Measurements from ENCODE around the gene ZNF546. TPM values are rescaled to one million over a fixed set of nuclear protein-coding genes. Genes with fewer than 3 reads are reported as not detected.
A peak's percentile ranks its signal among the peaks of the same experiment; 100 is the strongest.
"Not testable (repeated sequence)": the region's sequence is repeated elsewhere in the genome, so short reads cannot be mapped to it uniquely, and the experiment has no call there.

ZNF546 gene
- total RNA-seq, 1 experiment from 2014 or later: 5.2 TPM

DNA sequence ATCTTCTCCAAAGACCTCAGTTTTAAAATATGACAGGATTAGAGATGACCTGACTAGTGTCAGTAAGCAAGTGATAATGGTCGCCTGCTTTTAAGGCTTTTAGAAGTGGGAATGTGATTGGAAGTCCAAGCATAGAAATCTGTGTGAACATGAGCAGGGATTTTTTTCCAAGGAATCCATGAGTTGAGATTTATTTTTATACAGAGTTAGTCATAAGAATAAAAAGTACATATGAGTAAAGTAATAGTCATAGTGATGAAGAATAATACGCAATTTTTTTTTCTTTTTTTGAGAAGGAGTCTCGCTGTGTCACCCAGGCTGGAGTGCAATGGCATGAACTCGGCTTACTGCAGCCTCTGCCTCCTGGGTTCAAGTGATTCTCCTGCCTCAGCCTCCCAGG is 1.6 kb downstream of the ZNF546 start:
- Histone ChIP-seq H3K27ac (no peak overlapping the region), H3K4me1 (peaks cover 9% of the 10 kb centered on the region; the same call in 1 of the 2 replicates), H3K4me3 (no peak overlapping the region), H3K36me3 (no peaks in the 10 kb centered on the region), H3K9me3 (replicated peaks) (no peaks in the 10 kb centered on the region; the same call in none of the 2 replicates), H3K27me3 (no peaks in the 10 kb centered on the region)
- DNase-seq: no peak

GRCh38 chr19:40005691-40006272 is 8.9 kb downstream of the ZNF546 start:
- peaks cover 8% of the 10 kb centered on the region for H3K9me3 ChIP-seq (replicated peaks)
- no peak overlapping the region for H3K27ac ChIP-seq

DNA sequence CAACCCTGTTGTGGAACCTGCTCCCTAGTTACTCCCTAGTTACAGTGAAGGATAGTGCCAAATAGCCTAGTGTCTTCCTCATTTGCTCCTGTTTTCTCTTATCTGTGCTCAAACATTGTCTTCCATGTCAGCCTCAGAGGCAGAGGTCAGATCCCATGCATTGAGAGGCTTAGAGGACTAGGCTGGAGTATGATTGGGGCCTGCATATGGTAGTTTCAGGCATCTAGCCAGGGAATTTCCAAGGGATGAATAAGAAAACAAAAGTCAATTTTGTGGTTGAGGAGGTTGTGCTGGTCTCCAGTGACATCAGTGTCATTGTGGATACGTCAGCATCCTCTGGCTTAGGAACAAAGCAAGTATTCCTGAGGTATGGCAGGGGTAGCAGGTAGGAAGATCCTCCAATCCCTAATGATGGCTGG is 9.4 kb downstream of the ZNF546 start:
- peaks cover 11% of the 10 kb centered on the region; the same call in 1 of the 2 replicates for H3K36me3 ChIP-seq
- peaks cover 8% of the 10 kb centered on the region for H3K9me3 ChIP-seq (replicated peaks)
- no peaks in the 10 kb centered on the region for H3K4me1 ChIP-seq
- H3K27me3 ChIP-seq: no peaks in the 10 kb centered on the region
- DNase-seq: peak in 1 of 2 experiments; percentile 12
- no peak overlapping the region for H3K4me3 ChIP-seq
- no peak overlapping the region for H3K27ac ChIP-seq

More at GRCh38 chr19:40005691-40006272, 8.9 kb downstream of the ZNF546 start:
- peaks cover 11% of the 10 kb centered on the region; the same call in 1 of the 2 replicates for H3K36me3 ChIP-seq
- no peak for DNase-seq
- no peaks in the 10 kb centered on the region for H3K4me1 ChIP-seq
- no peaks in the 10 kb centered on the region for H3K27me3 ChIP-seq
- H3K4me3 ChIP-seq: no peak overlapping the region

- Histone ChIP-seq H3K4me3 (no peak overlapping the region), H3K9me3 (replicated peaks) (peaks cover 28% of the 10 kb centered on the region), H3K36me3 (peaks cover 27% of the 10 kb centered on the region), H3K4me1 (no peaks in the 10 kb centered on the region), H3K27ac (no peak overlapping the region), H3K27me3 (no peaks in the 10 kb centered on the region)
- no peak for DNase-seq
Measured at GRCh38 chr19:40009674-40010073, 12.8 kb downstream of the ZNF546 start.

DNA sequence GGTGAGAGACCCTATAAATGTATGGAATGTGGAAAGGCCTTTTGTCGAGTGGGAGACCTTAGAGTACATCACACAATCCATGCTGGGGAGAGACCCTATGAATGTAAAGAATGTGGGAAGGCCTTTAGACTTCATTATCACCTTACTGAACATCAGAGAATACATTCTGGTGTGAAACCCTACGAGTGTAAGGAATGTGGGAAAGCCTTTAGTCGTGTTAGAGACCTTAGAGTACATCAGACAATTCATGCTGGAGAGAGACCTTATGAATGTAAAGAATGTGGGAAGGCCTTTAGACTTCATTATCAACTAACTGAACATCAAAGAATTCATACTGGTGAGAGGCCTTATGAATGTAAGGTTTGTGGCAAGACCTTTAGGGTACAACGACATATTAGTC is 17.1 kb downstream of the ZNF546 start:
- H3K9me3 ChIP-seq (replicated peaks): peaks cover 32% of the 10 kb centered on the region

DNA sequence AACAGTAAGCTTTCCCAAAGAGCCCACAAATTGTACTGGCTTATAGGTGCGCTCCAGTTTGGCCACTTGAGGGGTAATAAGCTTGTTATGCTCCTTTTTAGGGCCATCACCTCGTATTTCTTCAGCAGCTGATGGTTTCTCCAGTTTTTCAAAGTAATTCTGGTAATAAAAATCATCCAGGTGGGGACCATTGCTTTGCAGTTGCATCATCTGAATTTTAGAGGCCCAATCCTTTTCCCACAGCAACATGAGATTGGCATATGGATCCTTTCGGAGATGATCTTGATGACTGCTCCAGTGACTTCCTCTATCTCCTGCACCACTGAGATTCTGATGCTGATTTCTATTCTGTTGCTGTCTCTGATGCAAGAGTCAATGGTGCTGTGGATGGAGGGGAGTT is 27.1 kb downstream of the ZNF546 start:
- Histone ChIP-seq H3K27me3 (no peaks in the 10 kb centered on the region), H3K36me3 (no peaks in the 10 kb centered on the region), H3K4me3 (no peak overlapping the region), H3K4me1 (no peaks in the 10 kb centered on the region), H3K9me3 (replicated peaks) (peaks cover 14% of the 10 kb centered on the region), H3K27ac (no peak overlapping the region)
- DNase-seq: no peak

More for the DNA sequence above, 17.1 kb downstream of the ZNF546 start:
- Histone ChIP-seq H3K36me3 (peaks cover 22% of the 10 kb centered on the region), H3K4me1 (no peaks in the 10 kb centered on the region), H3K27me3 (no peaks in the 10 kb centered on the region), H3K4me3 (no peak overlapping the region), H3K27ac (no peak overlapping the region)
- DNase-seq: no peak

DNA sequence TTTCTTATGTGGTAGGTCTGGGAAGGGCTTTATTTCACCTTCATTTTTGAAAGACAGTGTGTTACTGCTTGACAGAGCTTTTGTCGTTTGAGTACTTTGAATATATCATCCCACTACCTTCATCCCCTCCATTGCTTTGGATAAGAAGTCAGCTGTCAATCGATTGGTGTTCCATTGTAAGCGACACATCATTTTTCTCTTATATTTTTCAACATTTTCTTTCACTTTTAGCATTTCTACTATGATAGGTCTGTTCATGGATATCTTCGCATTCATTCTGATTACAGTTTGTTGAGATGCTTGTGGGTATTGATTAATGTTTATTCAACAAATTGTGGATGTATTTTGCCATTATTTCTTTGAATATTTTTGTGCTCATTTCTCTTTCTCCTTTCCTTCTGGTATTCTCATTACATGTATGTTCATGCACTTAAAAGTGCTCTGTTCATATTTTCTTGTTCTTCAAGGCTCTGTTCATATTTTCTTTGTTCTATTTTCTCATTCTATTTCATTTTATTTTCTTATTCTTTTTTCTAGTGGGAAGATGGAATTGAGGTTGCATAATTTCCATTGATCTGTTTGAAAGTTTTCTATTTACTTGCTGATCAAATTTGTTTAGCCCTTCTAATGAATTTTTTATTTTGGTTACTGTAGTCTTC is 29.2 kb downstream of the ZNF546 start:
- no peak for DNase-seq
- H3K27ac ChIP-seq: no peak overlapping the region
- H3K4me1 ChIP-seq: no peaks in the 10 kb centered on the region
- H3K36me3 ChIP-seq: no peaks in the 10 kb centered on the region
- H3K4me3 ChIP-seq: no peak overlapping the region
- peaks cover 23% of the 10 kb centered on the region for H3K9me3 ChIP-seq (replicated peaks)
- H3K27me3 ChIP-seq: no peaks in the 10 kb centered on the region

DNA sequence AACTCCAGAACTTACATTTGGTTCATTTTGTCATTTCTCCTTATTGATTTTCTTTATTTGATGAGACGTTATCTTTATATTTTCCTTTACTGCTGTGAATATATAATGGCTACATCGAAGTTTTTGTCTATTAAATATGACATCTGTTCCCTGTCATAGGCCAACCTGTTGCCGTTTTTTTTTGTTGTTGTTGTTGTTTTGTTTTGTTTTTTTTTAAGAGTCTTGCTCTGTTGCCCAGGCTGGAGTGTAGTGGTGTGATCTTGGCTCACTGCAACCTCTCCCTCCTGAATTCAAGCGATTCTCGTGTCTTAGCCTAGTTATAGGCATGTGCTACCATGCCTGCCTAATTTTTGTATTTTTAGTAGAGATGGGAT is 29.7 kb downstream of the ZNF546 start:
- DNase-seq: no peak
- Histone ChIP-seq H3K27me3 (no peaks in the 10 kb centered on the region), H3K36me3 (no peaks in the 10 kb centered on the region), H3K4me1 (no peaks in the 10 kb centered on the region), H3K4me3 (no peak overlapping the region), H3K9me3 (replicated peaks) (peaks cover 26% of the 10 kb centered on the region), H3K27ac (no peak overlapping the region)

GRCh38 chr19:40033989-40034560 is 37.2 kb downstream of the ZNF546 start:
- H3K4me1 ChIP-seq: no peaks in the 10 kb centered on the region
- H3K9me3 ChIP-seq (replicated peaks): peaks cover 64% of the 10 kb centered on the region
- no peak overlapping the region for H3K27ac ChIP-seq
- peaks cover 27% of the 10 kb centered on the region for H3K36me3 ChIP-seq
- no peaks in the 10 kb centered on the region for H3K27me3 ChIP-seq
- no peak overlapping the region for H3K4me3 ChIP-seq
- no peak for DNase-seq

GRCh38 chr19:40035996-40036395 is 39.1 kb downstream of the ZNF546 start:
- peaks cover 27% of the 10 kb centered on the region for H3K36me3 ChIP-seq
- DNase-seq: no peak
- no peak overlapping the region for H3K4me3 ChIP-seq
- H3K27me3 ChIP-seq: no peaks in the 10 kb centered on the region
- peaks cover 70% of the 10 kb centered on the region for H3K9me3 ChIP-seq (replicated peaks)
- no peak overlapping the region for H3K27ac ChIP-seq
- H3K4me1 ChIP-seq: no peaks in the 10 kb centered on the region

- H3K36me3 ChIP-seq: peaks cover 37% of the 10 kb centered on the region
- not testable (repeated sequence) for H3K27me3 ChIP-seq, H3K4me1 ChIP-seq, H3K27ac ChIP-seq, DNase-seq, H3K4me3 ChIP-seq
- peaks cover 77% of the 10 kb centered on the region for H3K9me3 ChIP-seq (replicated peaks)
Measured at GRCh38 chr19:40038047-40038446, 41.2 kb downstream of the ZNF546 start.

DNA sequence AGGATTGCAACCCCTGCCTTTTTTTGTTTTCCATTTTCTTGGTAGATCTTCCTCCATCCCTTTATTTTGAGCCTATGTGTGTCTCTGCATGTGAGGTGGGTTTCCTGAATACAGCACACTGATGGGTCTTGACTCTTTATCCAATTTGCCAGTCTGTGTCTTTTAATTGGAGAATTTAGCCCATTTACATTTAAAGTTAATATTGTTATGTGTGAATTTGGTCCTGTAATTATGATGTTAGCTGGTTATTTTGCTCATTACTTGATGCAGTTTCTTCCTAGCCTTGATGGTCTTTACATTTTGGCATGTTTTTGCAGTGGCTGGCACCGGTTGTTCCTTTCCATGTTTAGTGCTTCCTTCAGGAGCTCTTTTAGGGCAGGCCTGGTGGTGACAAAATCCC is 44.9 kb downstream of the ZNF546 start:
- not testable (repeated sequence) for H3K27me3 ChIP-seq, H3K4me3 ChIP-seq, H3K27ac ChIP-seq, H3K4me1 ChIP-seq, DNase-seq
- Histone ChIP-seq H3K9me3 (replicated peaks) (peaks cover 78% of the 10 kb centered on the region), H3K36me3 (peaks cover 50% of the 10 kb centered on the region)

DNA sequence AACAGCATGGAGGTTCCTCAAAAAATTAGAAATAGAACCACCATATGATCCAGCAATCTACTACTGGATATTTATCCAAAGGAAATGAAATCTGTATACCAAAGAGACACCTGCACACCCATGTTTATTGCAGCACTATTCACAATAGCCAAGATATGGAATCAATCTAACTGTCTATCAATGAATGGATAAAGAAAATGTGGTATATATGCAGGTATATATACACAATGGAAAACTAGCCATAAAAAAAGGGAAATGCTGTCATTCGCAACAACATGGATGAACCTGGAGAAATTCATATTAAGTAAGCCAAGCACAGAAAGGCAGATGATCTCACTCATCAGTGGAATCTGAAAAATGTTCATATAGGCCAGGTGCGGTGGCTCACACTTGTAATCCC is 56.6 kb downstream of the ZNF546 start:
- Histone ChIP-seq H3K27ac (no peak overlapping the region), H3K4me1 (0 out of 2 replicates have a peak, but pooled peaks cover 3% of the 10 kb centered on the region), H3K4me3 (no peak overlapping the region), H3K36me3 (peaks cover 17% of the 10 kb centered on the region), H3K27me3 (no peaks in the 10 kb centered on the region), H3K9me3 (replicated peaks) (peaks cover 2% of the 10 kb centered on the region)
- DNase-seq: no peak

DNA sequence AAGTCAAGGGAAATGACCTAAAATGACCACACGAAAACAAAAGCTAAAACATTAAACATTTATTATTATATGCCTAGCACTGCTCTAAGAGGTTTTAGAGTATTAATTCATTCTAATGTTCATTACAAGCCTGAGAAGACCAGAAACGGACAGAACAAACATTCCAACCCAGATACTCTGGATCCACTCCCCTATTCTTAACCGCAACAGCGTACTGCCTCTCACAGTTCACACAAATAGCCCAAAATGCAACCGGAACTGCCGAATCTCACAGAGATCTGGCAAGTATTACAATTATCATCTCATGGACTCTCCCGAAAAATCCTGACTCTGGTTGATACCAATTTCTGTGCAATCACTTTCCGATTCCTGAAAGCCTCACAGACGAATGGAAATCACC is 57.8 kb downstream of the ZNF546 start:
- DNase-seq: no peak
- Histone ChIP-seq H3K4me1 (0 out of 2 replicates have a peak, but pooled peaks cover 3% of the 10 kb centered on the region), H3K36me3 (peaks cover 10% of the 10 kb centered on the region), H3K9me3 (replicated peaks) (peaks cover 9% of the 10 kb centered on the region), H3K27ac (no peak overlapping the region), H3K27me3 (no peaks in the 10 kb centered on the region), H3K4me3 (no peak overlapping the region)

DNA sequence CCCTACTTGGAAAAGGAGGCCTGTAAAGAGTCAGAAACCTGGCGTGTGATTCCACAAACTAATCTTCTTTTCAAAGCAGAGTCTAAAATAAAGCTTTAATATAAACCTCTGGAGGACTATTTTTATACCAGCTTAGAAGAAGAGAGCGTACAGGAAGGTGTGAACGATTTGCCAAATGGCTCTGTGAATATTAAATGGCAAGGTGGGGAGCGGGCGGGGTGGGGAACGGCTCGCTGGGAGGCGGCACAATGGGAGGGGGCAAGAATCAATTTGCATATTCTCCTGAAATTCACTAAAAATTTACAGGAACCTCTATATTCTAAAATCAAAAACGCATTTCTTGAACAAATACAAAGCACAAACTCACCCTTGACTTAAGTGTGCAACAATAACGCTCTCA is 58.2 kb downstream of the ZNF546 start:
- no peak for DNase-seq
- Histone ChIP-seq H3K27me3 (no peaks in the 10 kb centered on the region), H3K36me3 (peaks cover 8% of the 10 kb centered on the region), H3K4me3 (peak overlapping the region; percentile 74), H3K27ac (no peak overlapping the region), H3K9me3 (replicated peaks) (peaks cover 12% of the 10 kb centered on the region), H3K4me1 (0 out of 2 replicates have a peak, but pooled peaks cover 3% of the 10 kb centered on the region)
